ENCODE measurements around the gene PODN.

DNA sequence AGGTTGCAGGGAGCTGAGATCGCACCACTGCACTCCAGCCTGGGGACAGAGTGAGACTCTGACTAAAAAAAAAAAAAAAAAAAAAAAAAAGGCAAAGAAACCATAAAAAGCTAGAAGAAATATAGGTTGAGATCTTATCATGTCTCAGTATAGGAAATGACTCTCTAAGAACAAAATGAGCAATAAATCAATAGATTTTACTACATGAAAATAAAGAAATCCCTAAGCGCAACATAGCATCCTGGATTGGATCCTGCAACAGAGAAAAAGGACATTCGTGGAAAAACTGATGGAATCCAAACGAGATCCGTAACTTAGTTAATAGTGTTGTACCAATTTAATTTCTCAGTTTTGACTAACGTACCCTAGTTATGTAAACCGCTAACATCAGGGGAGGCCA, 45.1 kb downstream of the PODN start:
- TF ChIP-seq, protein P1, sequence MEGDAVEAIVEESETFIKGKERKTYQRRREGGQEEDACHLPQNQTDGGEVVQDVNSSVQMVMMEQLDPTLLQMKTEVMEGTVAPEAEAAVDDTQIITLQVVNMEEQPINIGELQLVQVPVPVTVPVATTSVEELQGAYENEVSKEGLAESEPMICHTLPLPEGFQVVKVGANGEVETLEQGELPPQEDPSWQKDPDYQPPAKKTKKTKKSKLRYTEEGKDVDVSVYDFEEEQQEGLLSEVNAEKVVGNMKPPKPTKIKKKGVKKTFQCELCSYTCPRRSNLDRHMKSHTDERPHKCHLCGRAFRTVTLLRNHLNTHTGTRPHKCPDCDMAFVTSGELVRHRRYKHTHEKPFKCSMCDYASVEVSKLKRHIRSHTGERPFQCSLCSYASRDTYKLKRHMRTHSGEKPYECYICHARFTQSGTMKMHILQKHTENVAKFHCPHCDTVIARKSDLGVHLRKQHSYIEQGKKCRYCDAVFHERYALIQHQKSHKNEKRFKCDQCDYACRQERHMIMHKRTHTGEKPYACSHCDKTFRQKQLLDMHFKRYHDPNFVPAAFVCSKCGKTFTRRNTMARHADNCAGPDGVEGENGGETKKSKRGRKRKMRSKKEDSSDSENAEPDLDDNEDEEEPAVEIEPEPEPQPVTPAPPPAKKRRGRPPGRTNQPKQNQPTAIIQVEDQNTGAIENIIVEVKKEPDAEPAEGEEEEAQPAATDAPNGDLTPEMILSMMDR (IDR thresholded peaks at IDR 0.05; ENCODE audit: poor library complexity) = no peak
- no peak for TF ChIP-seq EZH2phosphoT487 (IDR thresholded peaks at IDR 0.05; ENCODE audit: low read depth, severe bottlenecking, unreplicated experiment)
- no peak for TF ChIP-seq EZH2 (IDR thresholded peaks at IDR 0.05; ENCODE audit: borderline replicate concordance)

Measured in hepatocyte (in vitro differentiated cells).